Fibroblast of lung (primary cell): Measurements from ENCODE around the gene LRRK1. TPM values are rescaled to one million over a fixed set of nuclear protein-coding genes. Genes with fewer than 3 reads are reported as not detected.

ENCODE experiments used
- DNase-seq, 2 donors: peaks; one replicate each; pipeline versions ENCODE4 v3.0.0 to v3.0.0-alpha.2; 2010; ENCODE audit warnings: low read depth in 2 of 2
- H2AFZ ChIP-seq: 2 replicates; pipeline ENCODE4 v1.5.1; 2012; ENCODE audit warnings: low read length, control low read depth, inconsistent platforms
- H3K27ac ChIP-seq: 2 replicates; pipeline ENCODE4 v1.5.1; 2011; ENCODE audit warnings: low read length, control low read depth; ENCODE audit not compliant: insufficient read depth
- H3K27me3 ChIP-seq: 2 replicates; pipeline ENCODE4 v1.5.1; 2011; ENCODE audit warnings: mild to moderate bottlenecking, low read length; ENCODE audit not compliant: control insufficient read depth, insufficient read depth
- H3K36me3 ChIP-seq: 2 replicates; pipeline ENCODE4 v1.5.1; 2011; ENCODE audit warnings: low read length; ENCODE audit not compliant: control insufficient read depth, insufficient read depth
- H3K4me1 ChIP-seq: 2 replicates; pipeline ENCODE4 v1.5.1; 2011; ENCODE audit warnings: low read length; ENCODE audit not compliant: control insufficient read depth, insufficient read depth; ENCODE audit errors: extremely low read depth
- H3K4me2 ChIP-seq: 2 replicates; pipeline ENCODE4 v1.5.1; 2011; ENCODE audit warnings: low read length, control low read depth; ENCODE audit not compliant: insufficient read depth; ENCODE audit errors: extremely low read depth
- H3K4me3 ChIP-seq, 4 experiments: fragments of 200-600 bp in 1 of 4; sonication (generic) in 1 of 4; replicated peaks in 1 of 4; 2 replicates each; pipeline ENCODE4 v1.5.1; 2011 to 2016; ENCODE audit warnings: low read length in 4 of 4, low read depth in 3 of 4, mild to moderate bottlenecking in 3 of 4, control low read depth in 2 of 4, inconsistent platforms in 1 of 4, mixed read lengths in 1 of 4; ENCODE audit not compliant: insufficient read depth in 1 of 4; ENCODE audit errors: control extremely low read depth in 1 of 4
- H3K79me2 ChIP-seq: 2 replicates; pipeline ENCODE4 v1.5.1; 2012; ENCODE audit warnings: mild to moderate bottlenecking, low read length, inconsistent platforms; ENCODE audit not compliant: control insufficient read depth, insufficient read depth
- H3K9ac ChIP-seq: 2 replicates; pipeline ENCODE4 v1.5.1; 2011; ENCODE audit warnings: mild to moderate bottlenecking, low read length, control low read depth; ENCODE audit not compliant: insufficient read depth
- H3K9me3 ChIP-seq: 2 replicates; pipeline ENCODE4 v1.5.1; 2012; ENCODE audit warnings: low read depth, low read length; ENCODE audit not compliant: control insufficient read depth, insufficient read depth
- H4K20me1 ChIP-seq: 2 replicates; pipeline ENCODE4 v1.5.1; 2011; ENCODE audit warnings: low read length; ENCODE audit not compliant: control insufficient read depth, insufficient read depth; ENCODE audit errors: extremely low read depth
- EZH2 ChIP-seq: IDR thresholded peaks from 2 replicates; pipeline ENCODE4 v1.5.1; 2012; ENCODE audit warnings: low read length, control low read depth, mild to moderate bottlenecking; ENCODE audit errors: missing control alignments
- polyA plus RNA-seq, 2 donors: library from polyadenylated mRNA; depleted of rRNA in 1 of 2; stranded (reverse) in 1 of 2; unstranded in 1 of 2; fragments of >200 nt; gene quantifications; 2 replicates each; pipeline ENCODE4 v1.2.1, GENCODE V29; 2011 to 2012; ENCODE audit warnings: missing spikeins in 1 of 2
- total RNA-seq: library from RNA; depleted of rRNA; stranded (reverse); fragments of >200 nt; gene quantifications from 2 replicates; pipeline ENCODE4 v1.2.1, GENCODE V29; 2014
- TF ChIP-seq, protein P1 (sequence below), 2 donors: IDR thresholded peaks in 1 of 2; conservative IDR thresholded peaks in 1 of 2; 1 replicate in 1 of 2; 2 replicates in 1 of 2; pipeline ENCODE4 v1.5.1; 2011 to 2012; ENCODE audit warnings: low read length in 2 of 2, control low read depth in 1 of 2, inconsistent platforms in 1 of 2, low read depth in 1 of 2, mild to moderate bottlenecking in 1 of 2

LRRK1 gene
- total and polyA plus RNA-seq, 2 donors (not counting 1 experiment from before 2014, with no cell fraction given) = 3.8 to 12.2 TPM

GRCh38 chr15:101010781-101011180 lies 91.6 kb downstream of the LRRK1 start:
- Histone ChIP-seq H2AFZ (no peak overlapping the region), H3K36me3 (peaks cover 3% of the 10 kb centered on the region), H3K9ac (no peak overlapping the region), H3K4me3 (no peak overlapping the region), H4K20me1 (no peaks in the 10 kb centered on the region), H3K9me3 (no peaks in the 10 kb centered on the region), H3K27ac (no peak overlapping the region), H3K4me2 (no peak overlapping the region), H3K79me2 (no peaks in the 10 kb centered on the region), H3K27me3 (no peaks in the 10 kb centered on the region), H3K4me1 (peaks cover 2% of the 10 kb centered on the region)
- no peak for DNase-seq
- no peak for TF ChIP-seq EZH2
- TF ChIP-seq, protein P1, sequence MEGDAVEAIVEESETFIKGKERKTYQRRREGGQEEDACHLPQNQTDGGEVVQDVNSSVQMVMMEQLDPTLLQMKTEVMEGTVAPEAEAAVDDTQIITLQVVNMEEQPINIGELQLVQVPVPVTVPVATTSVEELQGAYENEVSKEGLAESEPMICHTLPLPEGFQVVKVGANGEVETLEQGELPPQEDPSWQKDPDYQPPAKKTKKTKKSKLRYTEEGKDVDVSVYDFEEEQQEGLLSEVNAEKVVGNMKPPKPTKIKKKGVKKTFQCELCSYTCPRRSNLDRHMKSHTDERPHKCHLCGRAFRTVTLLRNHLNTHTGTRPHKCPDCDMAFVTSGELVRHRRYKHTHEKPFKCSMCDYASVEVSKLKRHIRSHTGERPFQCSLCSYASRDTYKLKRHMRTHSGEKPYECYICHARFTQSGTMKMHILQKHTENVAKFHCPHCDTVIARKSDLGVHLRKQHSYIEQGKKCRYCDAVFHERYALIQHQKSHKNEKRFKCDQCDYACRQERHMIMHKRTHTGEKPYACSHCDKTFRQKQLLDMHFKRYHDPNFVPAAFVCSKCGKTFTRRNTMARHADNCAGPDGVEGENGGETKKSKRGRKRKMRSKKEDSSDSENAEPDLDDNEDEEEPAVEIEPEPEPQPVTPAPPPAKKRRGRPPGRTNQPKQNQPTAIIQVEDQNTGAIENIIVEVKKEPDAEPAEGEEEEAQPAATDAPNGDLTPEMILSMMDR (conservative IDR thresholded peaks at IDR 0.05 in 1 of 2, IDR thresholded peaks at IDR 0.05 in 1 of 2; ENCODE audit: low read depth in 1 of 2, low read length in 2 of 2) = no peak

DNA sequence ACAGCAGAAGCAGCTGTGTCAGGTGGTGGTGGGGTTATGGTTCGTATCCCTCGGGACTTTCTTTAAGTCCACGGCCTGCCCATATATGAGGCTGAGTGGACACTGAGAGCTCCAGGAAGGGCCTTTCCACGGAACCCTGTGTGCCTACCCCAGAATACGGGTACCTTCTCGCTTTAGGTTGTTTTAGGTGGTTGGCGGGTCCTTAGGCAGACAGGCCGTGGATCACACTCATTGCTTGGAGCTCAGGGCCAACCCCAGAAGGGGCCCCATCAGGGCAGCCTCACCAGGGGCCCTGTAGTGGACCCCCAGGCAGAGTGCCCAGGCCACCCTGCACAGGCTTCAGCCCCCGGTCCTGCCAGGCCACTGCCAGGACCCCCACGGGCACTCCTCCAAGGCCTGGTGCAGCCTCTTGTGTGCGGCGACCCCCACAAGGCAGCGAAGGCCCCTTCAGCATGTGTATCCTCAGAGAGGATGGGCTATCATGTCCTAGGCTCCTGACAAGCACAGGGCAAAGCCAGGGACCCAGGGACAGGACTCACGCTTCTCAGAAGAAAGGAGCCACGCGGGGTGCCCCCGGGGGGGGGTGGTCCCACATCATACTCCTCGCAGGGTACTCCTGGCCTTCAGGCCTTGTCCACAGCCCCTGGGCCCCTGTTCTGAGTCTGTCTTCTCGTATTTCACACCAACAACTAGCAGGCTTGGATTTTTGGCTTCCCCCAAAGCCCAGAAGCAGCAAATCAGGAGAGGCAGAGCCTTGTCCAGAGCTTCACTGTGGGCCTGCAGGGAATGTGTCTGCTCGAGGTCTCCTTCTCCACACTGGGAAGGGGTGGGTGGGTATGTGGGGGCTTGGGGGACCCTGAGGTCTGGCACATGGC lies 93.4 kb downstream of the LRRK1 start:
- H2AFZ ChIP-seq = no peak overlapping the region
- H3K9me3 ChIP-seq = no peaks in the 10 kb centered on the region
- no peak overlapping the region for H3K4me3 ChIP-seq
- H3K36me3 ChIP-seq = peaks cover 3% of the 10 kb centered on the region
- no peak for TF ChIP-seq EZH2
- DNase-seq = no peak
- H3K9ac ChIP-seq = no peak overlapping the region
- no peaks in the 10 kb centered on the region for H3K4me1 ChIP-seq
- H3K79me2 ChIP-seq = no peaks in the 10 kb centered on the region
- no peak overlapping the region for H3K27ac ChIP-seq
- no peak overlapping the region for H3K4me2 ChIP-seq
- no peaks in the 10 kb centered on the region for H4K20me1 ChIP-seq
- H3K27me3 ChIP-seq = no peaks in the 10 kb centered on the region

- Histone ChIP-seq H3K36me3 (peaks cover 3% of the 10 kb centered on the region), H3K27ac (no peak overlapping the region), H3K9me3 (no peaks in the 10 kb centered on the region), H4K20me1 (no peaks in the 10 kb centered on the region), H3K4me3 (no peak overlapping the region), H3K4me2 (no peak overlapping the region), H3K4me1 (no peaks in the 10 kb centered on the region), H3K79me2 (no peaks in the 10 kb centered on the region), H3K27me3 (no peaks in the 10 kb centered on the region), H2AFZ (no peak overlapping the region), H3K9ac (no peak overlapping the region)
- no peak for TF ChIP-seq EZH2
- TF ChIP-seq, protein P1 (conservative IDR thresholded peaks at IDR 0.05 in 1 of 2, IDR thresholded peaks at IDR 0.05 in 1 of 2; ENCODE audit: low read depth in 1 of 2, low read length in 2 of 2) = no peak
- DNase-seq = no peak
Measured at GRCh38 chr15:101013201-101013550, 94.0 kb downstream of the LRRK1 start.
